Measurements from ENCODE around the gene RBMS3.
"Not testable (repeated sequence)": the region's sequence is repeated elsewhere in the genome, so short reads cannot be mapped to it uniquely, and the experiment has no call there.

RBMS3 gene

DNA sequence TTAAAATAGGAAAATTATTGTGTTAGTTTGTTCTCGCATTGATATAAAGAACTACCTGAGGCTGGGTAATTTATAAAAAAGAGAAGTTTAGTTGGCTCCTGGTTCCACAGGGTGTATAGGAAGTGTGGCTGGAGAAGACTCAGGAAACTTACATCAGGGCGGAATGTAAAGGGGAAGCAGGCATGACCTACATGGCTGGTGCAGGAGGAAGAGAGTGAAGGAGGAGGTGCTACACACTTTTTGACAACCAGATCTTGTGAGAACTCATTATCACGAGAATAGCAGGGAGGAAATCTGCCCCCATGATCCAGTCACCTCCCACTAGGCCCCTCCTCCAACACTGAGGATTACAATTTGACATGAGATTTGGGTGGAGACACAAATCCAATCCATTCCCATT lies 490.7 kb downstream of the RBMS3 start:
- Histone ChIP-seq H3K4me1 (ENCODE audit: insufficient read depth, low read length) (peaks cover 6% of the 10 kb centered on the region; the same call in 1 of the 2 replicates), H3K27ac (ENCODE audit: low read length) (no peak overlapping the region), H3K36me3 (ENCODE audit: insufficient read depth, low read depth, low read length) (no peaks in the 10 kb centered on the region), H3K9me3 (ENCODE audit: insufficient read depth, low read depth, low read length) (no peaks in the 10 kb centered on the region), H3K4me3 (ENCODE audit: low read length) (no peak overlapping the region), H3K9ac (ENCODE audit: low read depth, low read length) (no peak overlapping the region), H3K27me3 (ENCODE audit: insufficient read depth, low read length) (no peaks in the 10 kb centered on the region)

DNA sequence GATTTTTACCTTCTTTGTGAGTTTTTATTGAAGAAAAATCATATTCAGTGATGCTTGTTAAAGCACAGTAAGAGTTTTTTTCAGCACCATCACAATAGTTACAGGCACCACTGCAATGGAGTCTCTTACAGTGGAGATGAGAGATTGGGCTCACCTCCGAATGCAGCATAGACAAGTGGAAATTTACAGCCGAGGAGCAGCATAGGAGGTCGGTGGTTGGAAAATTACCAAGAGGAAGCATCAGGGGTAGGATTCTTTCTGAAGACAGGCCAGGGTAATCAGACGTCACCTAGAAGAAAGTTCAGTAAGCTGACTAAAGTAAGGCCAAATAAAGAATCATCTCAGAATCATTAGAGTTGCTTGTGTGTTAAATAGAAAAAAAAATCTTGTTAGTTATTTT lies 491.6 kb downstream of the RBMS3 start:
- no peak overlapping the region for H3K4me3 ChIP-seq (ENCODE audit: low read length)
- H3K27me3 ChIP-seq (ENCODE audit: insufficient read depth, low read length), result no peaks in the 10 kb centered on the region
- H3K9me3 ChIP-seq (ENCODE audit: insufficient read depth, low read depth, low read length), result no peaks in the 10 kb centered on the region
- H3K27ac ChIP-seq (ENCODE audit: low read length), result no peak overlapping the region
- no peaks in the 10 kb centered on the region for H3K36me3 ChIP-seq (ENCODE audit: insufficient read depth, low read depth, low read length)
- H3K4me1 ChIP-seq (ENCODE audit: insufficient read depth, low read length), result peaks cover 6% of the 10 kb centered on the region; the same call in 1 of the 2 replicates
- no peak overlapping the region for H3K9ac ChIP-seq (ENCODE audit: low read depth, low read length)

DNA sequence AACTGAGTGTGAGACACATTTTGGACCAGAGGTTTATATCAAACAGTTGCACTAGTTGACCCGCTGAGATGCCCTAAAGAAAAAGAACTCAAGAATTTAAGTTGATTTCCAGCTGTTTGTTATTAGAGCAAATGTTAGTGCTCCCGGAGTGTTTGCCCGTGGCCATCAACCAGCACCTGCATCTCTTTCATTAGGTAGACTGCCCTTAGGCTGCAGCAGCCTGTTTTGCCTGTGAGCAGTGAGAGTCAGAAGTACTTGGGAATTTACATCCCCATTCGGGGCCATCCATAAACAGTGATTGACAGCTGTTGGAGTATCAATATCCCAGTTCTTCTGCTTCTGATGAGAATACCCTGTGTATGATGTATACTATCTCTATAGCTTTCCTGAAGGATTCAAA lies 492.6 kb downstream of the RBMS3 start:
- peaks cover 6% of the 10 kb centered on the region; the same call in 1 of the 2 replicates for H3K4me1 ChIP-seq (ENCODE audit: insufficient read depth, low read length)
- H3K9ac ChIP-seq (ENCODE audit: low read depth, low read length), result no peak overlapping the region
- no peaks in the 10 kb centered on the region for H3K36me3 ChIP-seq (ENCODE audit: insufficient read depth, low read depth, low read length)
- H3K27ac ChIP-seq (ENCODE audit: low read length), result no peak overlapping the region
- no peaks in the 10 kb centered on the region for H3K9me3 ChIP-seq (ENCODE audit: insufficient read depth, low read depth, low read length)
- H3K4me3 ChIP-seq (ENCODE audit: low read length), result no peak overlapping the region
- H3K27me3 ChIP-seq (ENCODE audit: insufficient read depth, low read length), result no peaks in the 10 kb centered on the region

DNA sequence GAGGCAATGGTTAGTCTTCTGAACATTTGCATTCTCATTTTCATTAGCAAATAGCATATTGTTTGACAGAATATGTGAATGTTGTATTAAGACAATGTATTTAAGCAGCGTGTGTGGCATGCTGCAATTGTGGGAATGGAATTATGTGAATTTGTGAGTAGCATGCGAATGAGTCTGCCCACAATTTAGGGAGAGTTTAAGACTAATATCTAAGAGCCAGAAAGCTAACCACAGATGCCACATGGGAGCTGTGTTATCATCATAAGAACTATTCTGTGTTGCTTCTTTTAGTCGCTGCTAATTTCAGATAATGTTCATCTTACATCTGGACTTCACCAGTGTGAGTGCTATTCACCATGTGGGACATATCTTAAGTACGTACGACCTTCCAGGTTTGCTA lies 494.5 kb downstream of the RBMS3 start:
- H3K27ac ChIP-seq (ENCODE audit: low read length), result no peak overlapping the region
- H3K9ac ChIP-seq (ENCODE audit: low read depth, low read length), result no peak overlapping the region
- H3K27me3 ChIP-seq (ENCODE audit: insufficient read depth, low read length), result no peaks in the 10 kb centered on the region
- no peaks in the 10 kb centered on the region for H3K36me3 ChIP-seq (ENCODE audit: insufficient read depth, low read depth, low read length)
- no peaks in the 10 kb centered on the region for H3K9me3 ChIP-seq (ENCODE audit: insufficient read depth, low read depth, low read length)
- no peak overlapping the region for H3K4me3 ChIP-seq (ENCODE audit: low read length)
- peaks cover 6% of the 10 kb centered on the region; the same call in 1 of the 2 replicates for H3K4me1 ChIP-seq (ENCODE audit: insufficient read depth, low read length)

DNA sequence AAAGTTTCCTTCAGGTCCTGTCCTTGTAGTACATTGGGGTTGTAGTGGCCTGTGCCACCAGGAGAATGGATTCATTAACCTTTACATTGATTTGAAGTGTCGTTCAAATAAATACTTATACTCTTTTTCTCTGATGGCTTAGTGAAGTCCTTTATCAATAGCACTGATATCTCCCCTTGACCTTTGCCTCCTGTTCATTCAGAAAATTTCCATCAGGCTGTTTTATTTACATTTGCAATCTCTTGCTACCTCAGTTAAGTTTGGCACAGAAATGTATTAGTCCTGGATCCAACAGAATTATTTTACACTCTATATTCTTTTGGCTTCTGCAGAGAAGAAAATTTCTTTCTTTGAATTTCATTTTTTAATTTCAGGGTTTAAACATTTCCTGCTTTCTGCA lies 497.0 kb downstream of the RBMS3 start:
- Histone ChIP-seq H3K9ac (ENCODE audit: low read depth, low read length) (no peak overlapping the region), H3K4me1 (ENCODE audit: insufficient read depth, low read length) (no peaks in the 10 kb centered on the region; the same call in 1 of the 2 replicates), H3K27ac (ENCODE audit: low read length) (no peak overlapping the region), H3K27me3 (ENCODE audit: insufficient read depth, low read length) (no peaks in the 10 kb centered on the region), H3K4me3 (ENCODE audit: low read length) (no peak overlapping the region), H3K36me3 (ENCODE audit: insufficient read depth, low read depth, low read length) (no peaks in the 10 kb centered on the region), H3K9me3 (ENCODE audit: insufficient read depth, low read depth, low read length) (peaks cover 6% of the 10 kb centered on the region; the same call in 1 of the 2 replicates)

DNA sequence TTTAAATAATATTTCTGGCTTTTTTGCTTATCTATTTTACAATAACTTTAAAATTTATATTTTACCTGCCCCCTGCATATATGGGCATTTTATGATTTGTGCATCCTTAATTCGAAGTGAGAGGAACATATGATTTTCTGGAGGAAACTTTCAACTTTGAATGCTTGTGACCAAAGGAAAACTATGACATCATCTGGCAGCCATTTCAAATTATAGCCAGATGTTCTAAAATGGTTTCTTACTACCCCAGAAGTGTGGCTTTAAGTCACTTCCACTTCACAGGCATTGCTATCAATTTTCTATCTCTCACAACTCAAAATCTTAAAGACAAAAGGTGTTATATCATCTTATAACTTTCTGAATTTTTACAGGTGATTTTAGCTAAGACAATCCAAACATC lies 508.8 kb downstream of the RBMS3 start:
- Histone ChIP-seq H3K4me3 (ENCODE audit: low read length) (no peak overlapping the region), H3K27me3 (ENCODE audit: insufficient read depth, low read length) (no peaks in the 10 kb centered on the region), H3K36me3 (ENCODE audit: insufficient read depth, low read depth, low read length) (no peaks in the 10 kb centered on the region), H3K9me3 (ENCODE audit: insufficient read depth, low read depth, low read length) (no peaks in the 10 kb centered on the region), H3K27ac (ENCODE audit: low read length) (no peak overlapping the region), H3K4me1 (ENCODE audit: insufficient read depth, low read length) (peaks cover 6% of the 10 kb centered on the region; the same call in 1 of the 2 replicates), H3K9ac (ENCODE audit: low read depth, low read length) (no peak overlapping the region)

DNA sequence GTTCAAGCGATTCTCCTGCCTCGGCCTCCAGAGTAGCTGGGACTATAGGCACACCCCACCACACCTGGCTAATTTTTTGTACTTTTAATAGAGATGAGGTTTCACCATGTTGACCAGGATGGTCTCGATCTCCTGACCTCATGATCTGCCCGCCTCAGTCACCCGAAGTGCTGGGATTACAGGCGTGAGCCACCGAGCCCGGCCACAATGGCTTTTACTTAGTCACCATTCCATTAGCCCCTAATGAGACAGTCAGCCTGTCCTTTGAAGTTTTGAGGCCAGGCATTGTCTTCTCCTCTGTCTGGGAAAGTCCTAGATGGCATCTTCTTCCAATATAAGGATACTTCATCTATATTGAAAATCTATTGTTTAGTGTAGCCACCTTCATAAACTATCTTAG lies 515.9 kb downstream of the RBMS3 start:
- Histone ChIP-seq H3K4me3 (ENCODE audit: low read length) (no peak overlapping the region), H3K9me3 (ENCODE audit: insufficient read depth, low read depth, low read length) (no peaks in the 10 kb centered on the region), H3K9ac (ENCODE audit: low read depth, low read length) (no peak overlapping the region), H3K27ac (ENCODE audit: low read length) (no peak overlapping the region), H3K4me1 (ENCODE audit: insufficient read depth, low read length) (no peaks in the 10 kb centered on the region), H3K36me3 (ENCODE audit: insufficient read depth, low read depth, low read length) (no peaks in the 10 kb centered on the region), H3K27me3 (ENCODE audit: insufficient read depth, low read length) (no peaks in the 10 kb centered on the region)

DNA sequence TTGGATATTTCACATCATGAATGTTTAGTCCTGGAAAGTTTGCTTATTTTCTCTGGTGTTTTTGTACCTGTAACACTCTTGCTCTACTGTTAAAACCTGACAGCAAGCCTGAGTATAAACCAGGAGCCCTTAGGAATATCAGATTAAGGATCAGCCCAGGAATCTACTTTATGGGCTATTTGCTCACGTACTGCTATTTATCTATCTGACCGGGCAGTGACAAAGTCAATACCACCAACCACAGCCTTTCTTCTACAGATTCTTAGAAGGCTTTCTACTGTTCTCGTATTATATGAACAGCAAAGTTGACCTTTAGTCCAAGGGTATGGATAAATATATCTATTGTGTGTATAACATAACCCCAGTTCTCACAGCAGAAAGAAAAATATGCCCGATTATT lies 521.2 kb downstream of the RBMS3 start:
- Histone ChIP-seq H3K4me3 (ENCODE audit: low read length) (no peak overlapping the region), H3K27me3 (ENCODE audit: insufficient read depth, low read length) (no peaks in the 10 kb centered on the region), H3K9me3 (ENCODE audit: insufficient read depth, low read depth, low read length) (no peaks in the 10 kb centered on the region), H3K36me3 (ENCODE audit: insufficient read depth, low read depth, low read length) (no peaks in the 10 kb centered on the region), H3K9ac (ENCODE audit: low read depth, low read length) (no peak overlapping the region), H3K4me1 (ENCODE audit: insufficient read depth, low read length) (no peaks in the 10 kb centered on the region), H3K27ac (ENCODE audit: low read length) (no peak overlapping the region)

DNA sequence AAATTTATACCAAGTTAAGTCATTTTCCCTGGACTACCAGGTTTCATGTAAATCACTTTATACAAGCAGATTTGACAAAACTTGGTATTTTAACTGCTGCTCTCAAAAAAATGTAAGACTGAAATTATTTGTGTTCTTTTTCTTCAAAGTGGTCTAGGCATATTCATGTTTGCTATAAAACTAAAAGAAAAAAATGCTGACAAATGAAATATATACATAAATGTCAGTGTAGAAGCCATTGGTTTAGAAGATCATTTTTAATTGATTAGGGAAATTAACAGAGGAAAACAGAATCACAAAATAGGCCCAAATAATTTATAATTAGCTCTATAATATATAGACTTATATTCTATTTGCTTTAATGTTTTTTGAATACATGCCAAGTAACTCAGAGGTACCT lies 523.2 kb downstream of the RBMS3 start:
- Histone ChIP-seq H3K4me3 (ENCODE audit: low read length) (no peak overlapping the region), H3K27ac (ENCODE audit: low read length) (no peak overlapping the region), H3K36me3 (ENCODE audit: insufficient read depth, low read depth, low read length) (no peaks in the 10 kb centered on the region), H3K4me1 (ENCODE audit: insufficient read depth, low read length) (peaks cover 4% of the 10 kb centered on the region; the same call in 1 of the 2 replicates), H3K9ac (ENCODE audit: low read depth, low read length) (no peak overlapping the region), H3K9me3 (ENCODE audit: insufficient read depth, low read depth, low read length) (no peaks in the 10 kb centered on the region), H3K27me3 (ENCODE audit: insufficient read depth, low read length) (no peaks in the 10 kb centered on the region)

DNA sequence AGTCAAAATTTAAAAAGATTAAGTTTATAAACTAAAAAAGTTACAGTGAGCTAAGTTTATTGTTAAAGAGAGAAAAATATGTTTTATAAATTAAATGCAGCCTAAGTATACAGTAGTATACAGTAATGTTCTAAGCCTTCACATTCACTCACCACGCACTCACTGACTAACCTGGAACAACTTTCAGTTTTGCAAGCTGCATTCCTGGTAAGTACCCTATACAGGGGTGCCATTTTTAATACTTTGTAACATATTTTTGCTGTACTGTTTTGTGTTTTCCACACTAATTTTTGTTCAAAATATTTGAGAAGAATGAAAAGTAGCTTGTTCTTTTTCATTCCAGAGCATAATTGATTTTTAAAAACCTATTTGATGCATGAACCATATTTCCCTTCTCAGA lies 524.9 kb downstream of the RBMS3 start:
- Histone ChIP-seq H3K36me3 (ENCODE audit: insufficient read depth, low read depth, low read length) (no peaks in the 10 kb centered on the region), H3K27me3 (ENCODE audit: insufficient read depth, low read length) (no peaks in the 10 kb centered on the region), H3K9me3 (ENCODE audit: insufficient read depth, low read depth, low read length) (no peaks in the 10 kb centered on the region), H3K4me1 (ENCODE audit: insufficient read depth, low read length) (peaks cover 9% of the 10 kb centered on the region; the same call in 1 of the 2 replicates), H3K4me3 (ENCODE audit: low read length) (no peak overlapping the region), H3K9ac (ENCODE audit: low read depth, low read length) (no peak overlapping the region), H3K27ac (ENCODE audit: low read length) (no peak overlapping the region)

DNA sequence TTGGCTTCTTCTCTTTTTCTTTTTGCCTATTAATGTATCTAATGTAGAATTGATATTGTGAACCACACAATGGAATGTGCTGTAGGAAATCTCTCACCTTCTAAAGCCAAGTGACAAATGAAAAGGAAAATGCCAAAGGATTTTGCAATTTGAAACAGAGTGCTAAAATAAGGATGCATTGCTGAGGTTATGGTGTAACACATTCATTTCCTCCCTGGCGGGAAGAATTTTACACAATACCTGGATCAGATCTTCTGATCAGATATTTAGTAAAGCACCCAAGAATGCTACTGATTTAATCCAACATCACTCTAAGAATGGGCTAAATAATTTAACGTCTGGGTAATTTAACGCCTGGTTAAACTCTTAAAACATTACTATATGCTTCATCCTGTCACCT lies 527.5 kb downstream of the RBMS3 start:
- not testable (repeated sequence) for H3K4me3 ChIP-seq (ENCODE audit: low read length); H3K9ac ChIP-seq (ENCODE audit: low read depth, low read length); H3K4me1 ChIP-seq (ENCODE audit: insufficient read depth, low read length); H3K27ac ChIP-seq (ENCODE audit: low read length); H3K36me3 ChIP-seq (ENCODE audit: insufficient read depth, low read depth, low read length); H3K9me3 ChIP-seq (ENCODE audit: insufficient read depth, low read depth, low read length); H3K27me3 ChIP-seq (ENCODE audit: insufficient read depth, low read length)

DNA sequence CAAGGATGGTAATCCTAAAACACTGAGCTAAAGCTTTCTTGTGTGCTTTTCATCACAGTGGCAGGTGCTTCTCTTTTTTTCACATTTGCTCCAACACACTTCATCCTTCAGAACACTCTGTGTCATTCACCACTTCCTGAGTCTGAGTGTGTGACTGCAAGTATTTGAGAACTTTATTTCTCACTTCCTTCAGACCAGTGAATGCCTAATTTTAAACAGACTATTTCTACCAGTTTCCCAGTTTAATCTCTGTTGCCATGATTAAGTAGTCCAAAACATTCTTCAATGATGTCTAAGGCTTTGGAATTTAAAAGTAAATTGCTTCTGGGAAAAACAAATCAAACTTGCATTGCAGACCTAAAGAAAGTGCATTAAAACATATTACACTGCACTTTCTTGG lies 541.2 kb downstream of the RBMS3 start:
- no peaks in the 10 kb centered on the region for H3K27me3 ChIP-seq (ENCODE audit: insufficient read depth, low read length)
- H3K27ac ChIP-seq (ENCODE audit: low read length), result no peak overlapping the region
- no peaks in the 10 kb centered on the region for H3K4me1 ChIP-seq (ENCODE audit: insufficient read depth, low read length)
- no peak overlapping the region for H3K9ac ChIP-seq (ENCODE audit: low read depth, low read length)
- no peaks in the 10 kb centered on the region for H3K9me3 ChIP-seq (ENCODE audit: insufficient read depth, low read depth, low read length)
- H3K36me3 ChIP-seq (ENCODE audit: insufficient read depth, low read depth, low read length), result no peaks in the 10 kb centered on the region
- no peak overlapping the region for H3K4me3 ChIP-seq (ENCODE audit: low read length)

DNA sequence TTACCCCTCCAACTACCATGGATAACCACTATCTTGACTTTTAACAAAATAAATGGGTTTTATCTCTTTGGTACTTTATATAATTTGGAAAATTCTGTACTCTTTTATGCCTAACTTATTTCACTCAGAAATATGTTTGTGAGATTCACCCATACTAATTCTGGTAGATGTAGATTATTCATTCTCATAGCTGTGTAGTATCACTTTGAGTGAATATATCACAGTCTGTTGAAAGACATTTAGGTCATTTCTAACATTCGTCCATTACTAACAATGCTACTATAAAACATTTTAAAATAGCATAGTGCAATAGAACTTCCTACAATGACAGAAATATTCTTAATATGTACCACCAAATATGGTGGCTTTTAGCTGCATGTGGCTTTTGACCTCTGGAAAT lies 542.4 kb downstream of the RBMS3 start:
- Histone ChIP-seq H3K27ac (ENCODE audit: low read length) (no peak overlapping the region), H3K9me3 (ENCODE audit: insufficient read depth, low read depth, low read length) (no peaks in the 10 kb centered on the region), H3K36me3 (ENCODE audit: insufficient read depth, low read depth, low read length) (no peaks in the 10 kb centered on the region), H3K4me3 (ENCODE audit: low read length) (no peak overlapping the region), H3K9ac (ENCODE audit: low read depth, low read length) (no peak overlapping the region), H3K27me3 (ENCODE audit: insufficient read depth, low read length) (no peaks in the 10 kb centered on the region), H3K4me1 (ENCODE audit: insufficient read depth, low read length) (no peaks in the 10 kb centered on the region)

Data from iPS-20b (cell line).